NCI-H774 (cell line): ENCODE data around the gene GRM3.
A peak's percentile ranks its signal among the peaks of the same experiment; 100 is the strongest.

Source experiments
- DNase-seq: peaks from one replicate; lab custom pipeline; 2025; lab: John Stamatoyannopoulos, UW

Gene GRM3

DNA sequence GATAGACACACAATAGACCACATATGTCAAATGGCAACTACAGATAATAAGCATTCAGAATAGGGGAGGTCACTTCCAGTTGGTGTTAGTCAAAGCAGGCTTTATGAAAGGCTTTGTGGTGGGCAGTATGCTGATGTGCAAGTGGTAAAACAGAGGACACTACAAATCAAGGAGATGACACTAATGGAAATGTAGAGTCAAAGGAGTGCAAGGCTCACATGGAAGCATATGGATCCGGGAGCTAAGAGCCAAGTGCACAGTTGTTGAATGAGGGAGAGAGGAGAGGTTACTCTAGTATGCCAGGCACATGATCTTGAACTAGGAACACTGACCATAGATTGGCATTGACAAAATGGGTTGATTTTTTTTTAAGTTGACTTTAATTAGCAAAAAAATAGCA lies 62.7 kb downstream of the GRM3 start:
- no peak for DNase-seq

DNA sequence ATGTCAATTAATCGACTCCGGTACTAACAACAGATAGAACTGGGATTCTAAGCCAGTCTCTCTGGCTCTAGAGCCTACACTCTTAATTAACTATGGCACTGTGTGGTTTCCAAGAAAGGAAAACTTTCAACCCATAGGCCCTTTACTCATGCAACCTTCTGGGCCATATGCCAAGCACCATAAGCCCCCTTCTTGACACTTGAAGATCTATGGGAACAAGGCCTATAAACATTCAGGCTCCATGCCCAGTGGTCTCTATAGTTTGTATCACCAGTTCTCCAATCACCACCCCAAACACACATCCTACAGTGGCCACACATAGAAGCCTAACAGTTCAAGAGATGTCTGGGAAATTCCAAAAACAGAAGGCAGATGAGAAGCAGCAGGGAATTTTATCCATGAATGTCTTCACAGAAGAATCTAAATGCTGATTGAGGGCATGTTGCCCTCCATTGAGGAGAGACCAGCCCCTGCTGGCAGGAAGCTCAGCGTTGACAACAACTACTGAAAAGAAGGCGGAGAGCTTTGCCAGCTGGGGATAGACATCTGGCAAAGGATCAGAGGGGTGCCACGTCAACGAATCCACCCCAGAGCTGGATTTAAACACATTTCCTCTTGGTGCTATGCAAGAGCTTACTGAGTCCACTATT lies 64.4 kb downstream of the GRM3 start:
- DNase-seq: no peak

DNA sequence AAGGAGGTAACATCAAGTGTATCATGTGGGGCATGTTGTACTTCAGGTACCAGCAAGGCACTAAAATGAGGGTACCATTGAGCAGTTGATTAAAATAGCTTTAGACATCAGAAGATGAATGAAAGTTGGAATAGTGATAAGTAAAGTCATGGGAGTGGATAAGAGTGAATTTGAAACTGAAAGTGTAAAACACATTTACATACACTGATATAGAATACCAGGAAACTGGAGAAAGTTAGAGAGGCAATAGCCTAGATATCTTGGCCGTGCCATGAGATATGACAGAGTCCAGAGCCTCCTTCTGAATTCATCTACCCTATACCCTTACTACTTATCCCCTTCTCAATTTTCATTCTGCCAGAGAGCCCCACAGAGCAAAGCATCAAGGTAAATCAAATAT lies 76.6 kb downstream of the GRM3 start:
- DNase-seq: no peak

DNA sequence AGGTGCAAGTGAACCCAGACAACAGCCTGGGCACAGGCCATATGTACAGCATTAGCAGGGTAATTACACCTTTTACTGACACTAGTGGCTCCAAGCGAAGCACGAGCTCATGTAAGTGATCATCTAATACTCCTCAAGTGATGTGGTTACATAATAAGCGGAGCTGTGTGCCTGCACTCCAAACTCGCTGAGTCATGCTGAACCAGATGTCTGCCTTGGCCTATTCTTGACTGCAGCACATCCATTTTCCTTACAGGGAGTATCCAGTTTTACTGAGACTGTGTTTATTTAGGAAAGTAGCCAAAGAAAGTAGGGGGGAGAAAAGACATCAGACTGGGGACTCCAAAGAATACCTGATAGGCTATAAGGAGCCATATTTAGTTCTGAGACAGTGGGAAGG lies 90.1 kb downstream of the GRM3 start:
- no peak for DNase-seq

DNA sequence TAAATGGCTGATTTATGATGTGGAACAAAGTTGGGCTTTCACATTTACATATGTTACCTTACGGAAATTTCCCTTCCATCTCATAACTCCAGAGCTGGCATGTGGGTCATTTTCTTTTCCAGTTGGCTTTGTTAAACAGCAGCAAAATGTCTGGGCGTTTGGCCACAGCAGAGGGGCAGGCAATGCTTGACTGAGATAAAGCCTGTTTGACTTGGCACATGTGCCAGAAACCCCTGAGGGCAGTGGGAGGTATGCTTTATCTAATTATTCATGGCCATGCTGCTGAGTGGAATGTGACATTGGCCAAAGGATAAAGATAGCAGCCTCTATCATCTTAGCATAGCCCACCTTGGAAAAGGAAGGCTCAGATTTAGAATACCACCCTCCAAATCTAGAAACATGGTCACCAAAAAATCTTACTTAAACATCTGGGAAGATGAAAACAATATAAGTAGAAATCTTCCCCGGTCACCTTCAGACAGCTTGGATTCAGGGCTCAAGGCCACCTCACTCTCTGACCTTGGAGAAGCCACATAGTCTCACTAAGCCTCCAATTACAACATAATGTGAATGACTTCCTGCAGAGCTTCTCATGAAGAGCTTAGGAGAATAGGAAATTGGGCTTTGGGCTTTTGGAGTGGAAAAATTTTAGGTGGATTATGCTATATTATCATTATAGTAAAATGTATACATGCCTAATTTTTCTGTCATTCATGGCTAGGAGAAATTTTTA lies 101.5 kb downstream of the GRM3 start:
- DNase-seq: no peak

DNA sequence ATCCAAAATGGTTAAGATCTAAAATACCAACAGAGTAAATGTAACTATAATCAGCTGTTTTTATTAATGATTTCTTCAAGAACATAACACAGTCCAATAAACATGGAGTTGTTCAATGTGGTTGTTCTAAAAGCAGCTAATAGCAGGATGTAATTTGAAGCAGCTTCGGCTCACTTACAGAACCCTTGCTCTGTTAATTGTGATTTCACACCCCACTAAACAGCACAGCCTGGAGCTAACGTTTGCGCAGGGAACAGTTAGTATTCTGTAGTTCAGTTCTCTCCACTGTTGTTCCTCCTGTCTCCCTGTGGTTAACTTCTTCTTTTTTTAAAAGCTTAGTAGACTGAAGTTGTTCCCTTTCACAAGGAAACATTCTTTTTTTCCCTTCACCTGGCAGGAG lies 104.0 kb downstream of the GRM3 start:
- DNase-seq: peak; percentile 9

DNA sequence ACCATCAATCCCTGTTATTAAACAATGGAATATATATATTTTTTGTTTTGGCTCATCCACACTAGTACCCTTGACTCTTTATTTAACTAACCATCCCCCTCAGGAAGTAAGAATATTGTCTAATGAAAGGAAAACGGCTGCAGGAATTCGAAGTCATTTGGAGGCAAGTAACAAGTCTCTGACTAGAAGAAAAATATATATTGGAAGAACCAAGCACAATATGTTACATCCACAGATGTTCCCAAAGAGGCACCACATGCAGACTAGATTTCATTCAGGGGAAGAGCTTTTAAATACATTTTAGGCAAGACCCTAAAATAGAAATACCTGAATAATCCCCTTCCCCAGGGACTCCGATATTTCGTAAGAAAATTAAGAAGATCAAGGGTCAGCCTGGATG lies 104.5 kb downstream of the GRM3 start:
- no peak for DNase-seq

DNA sequence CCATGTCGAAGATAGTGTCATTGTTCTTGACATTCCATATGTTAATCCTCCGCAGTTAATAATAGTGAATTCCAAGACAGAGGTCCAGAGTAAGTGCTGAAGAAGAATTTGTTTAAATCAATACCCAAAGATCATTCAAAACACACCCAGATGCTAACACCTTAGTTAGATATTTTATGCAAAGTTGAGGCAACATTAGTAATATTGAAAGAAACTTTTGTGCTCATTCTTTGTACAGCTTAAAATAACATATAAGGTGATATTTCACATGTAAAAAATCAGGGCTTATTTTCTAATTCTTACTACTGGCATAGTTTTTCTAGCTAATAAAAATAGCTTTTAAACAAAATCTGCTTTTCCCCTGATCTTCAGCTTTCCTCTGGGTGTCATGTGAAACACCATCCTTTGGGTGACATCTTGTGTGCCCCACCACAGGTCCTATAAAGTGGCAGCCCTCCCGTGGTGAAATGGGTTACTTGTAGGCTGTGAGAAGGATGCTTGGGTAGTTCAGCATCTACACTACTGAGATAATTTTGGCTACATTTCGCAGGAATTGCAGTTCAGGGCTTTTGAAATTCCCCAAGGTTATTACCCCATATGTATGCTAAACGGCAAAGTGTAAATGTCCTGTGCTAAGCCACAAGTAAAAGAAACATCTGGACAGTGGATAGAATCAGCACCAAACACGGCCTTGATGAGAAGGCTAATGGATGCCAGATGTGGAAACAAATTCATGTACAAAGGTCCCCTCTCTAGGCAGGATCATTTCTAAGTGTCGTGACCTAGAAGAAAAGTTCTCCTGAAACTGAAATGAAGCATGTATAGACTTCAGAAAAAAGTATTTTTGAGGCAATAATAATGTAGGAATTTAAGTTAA lies 105.4 kb downstream of the GRM3 start:
- no peak for DNase-seq

DNA sequence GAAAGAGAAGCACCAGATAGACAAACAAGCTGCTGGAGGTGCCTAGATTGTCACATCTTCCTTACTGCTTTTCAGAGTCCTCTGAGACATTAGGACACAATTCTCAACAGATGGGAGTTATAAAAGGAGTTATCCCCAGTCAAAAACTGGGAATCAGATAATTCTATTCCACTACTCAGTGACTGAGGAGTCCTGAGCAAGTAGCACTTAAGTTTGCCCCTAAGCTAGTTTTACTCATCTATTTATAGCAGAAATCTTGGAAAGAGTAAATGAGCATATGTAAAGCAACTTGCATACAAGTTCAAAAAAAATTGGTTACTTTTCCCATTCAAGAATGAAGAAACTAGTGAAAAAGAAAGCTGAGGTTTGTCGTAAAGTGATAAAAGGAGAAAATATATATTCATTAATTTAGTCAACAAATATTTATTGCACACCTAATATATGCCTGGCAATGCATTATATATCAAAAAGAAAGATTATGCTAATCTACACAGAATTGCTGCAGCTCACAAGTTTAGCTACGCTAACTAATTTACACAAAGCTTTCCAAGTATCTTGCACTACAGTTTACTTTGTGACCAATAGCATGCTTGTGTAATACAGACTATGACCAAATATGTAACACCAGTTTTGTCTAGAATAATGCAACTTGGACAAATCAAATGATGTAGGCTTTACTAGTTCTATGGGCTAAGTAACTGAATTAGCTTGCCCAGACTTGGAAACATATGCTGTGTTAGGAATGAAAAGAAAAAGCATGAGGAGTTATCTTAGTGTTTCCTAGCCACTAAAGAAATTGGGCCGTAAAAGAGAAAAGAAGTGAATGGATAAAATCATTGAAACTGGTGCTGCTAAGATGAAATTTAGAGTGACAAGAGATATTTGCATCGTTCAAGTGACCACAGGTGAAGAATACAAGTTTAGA lies 106.3 kb downstream of the GRM3 start:
- DNase-seq: no peak

DNA sequence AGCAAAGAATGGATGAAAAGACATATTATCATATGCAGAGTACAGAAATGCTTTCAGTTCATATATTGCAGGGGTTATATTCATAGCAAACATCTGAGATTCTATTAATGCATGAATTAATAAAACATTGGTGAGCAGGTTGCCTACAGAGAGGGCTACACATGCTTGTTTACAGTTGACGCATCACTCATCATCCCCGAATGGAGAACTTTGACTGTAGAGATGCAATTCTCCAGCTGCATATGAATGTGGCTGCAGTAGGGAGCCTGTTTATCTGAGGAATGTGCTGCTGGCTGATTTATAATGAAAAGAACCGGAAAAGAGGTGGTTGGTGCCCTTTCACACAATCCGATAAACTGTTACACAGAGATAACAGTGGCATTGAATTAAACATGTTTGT lies 116.5 kb downstream of the GRM3 start:
- DNase-seq: no peak

DNA sequence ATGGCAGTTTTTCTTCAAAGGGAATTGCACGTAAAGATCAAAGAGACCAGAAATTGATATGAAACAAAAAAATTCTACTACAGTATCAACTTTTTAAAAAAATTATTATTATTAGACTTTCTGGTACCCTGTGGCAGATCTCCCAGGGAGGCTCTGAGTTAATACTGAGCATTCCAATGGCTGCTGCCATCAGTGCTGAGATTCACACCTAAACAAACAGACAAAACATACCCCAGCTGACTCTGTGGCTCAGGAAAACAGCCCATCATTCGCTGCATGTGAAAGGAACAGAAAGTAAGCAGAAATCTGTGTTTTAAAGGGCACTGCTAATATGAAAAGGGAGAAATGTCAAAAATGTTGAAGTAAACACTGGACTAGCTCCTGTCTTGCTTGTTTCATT lies 118.4 kb downstream of the GRM3 start:
- DNase-seq: no peak

DNA sequence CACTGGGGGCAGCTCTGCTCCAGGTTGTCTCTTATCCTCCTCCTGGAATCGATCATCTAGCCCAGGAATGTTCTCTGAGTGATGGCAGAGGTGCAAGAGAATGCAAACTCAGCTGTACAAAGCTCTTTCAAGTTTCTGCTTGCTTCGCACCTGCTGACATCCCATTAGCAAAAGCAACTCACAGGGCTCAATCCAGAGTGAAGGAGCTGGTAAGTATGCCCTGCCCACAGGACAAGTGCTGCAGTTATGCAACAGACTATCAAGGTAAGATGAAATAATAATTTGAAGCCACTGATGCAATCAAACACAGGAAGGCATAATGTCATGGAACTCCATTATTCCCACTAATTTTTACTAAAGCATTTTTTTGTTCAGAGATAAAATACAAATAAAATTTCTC lies 122.2 kb downstream of the GRM3 start:
- DNase-seq: no peak

DNA sequence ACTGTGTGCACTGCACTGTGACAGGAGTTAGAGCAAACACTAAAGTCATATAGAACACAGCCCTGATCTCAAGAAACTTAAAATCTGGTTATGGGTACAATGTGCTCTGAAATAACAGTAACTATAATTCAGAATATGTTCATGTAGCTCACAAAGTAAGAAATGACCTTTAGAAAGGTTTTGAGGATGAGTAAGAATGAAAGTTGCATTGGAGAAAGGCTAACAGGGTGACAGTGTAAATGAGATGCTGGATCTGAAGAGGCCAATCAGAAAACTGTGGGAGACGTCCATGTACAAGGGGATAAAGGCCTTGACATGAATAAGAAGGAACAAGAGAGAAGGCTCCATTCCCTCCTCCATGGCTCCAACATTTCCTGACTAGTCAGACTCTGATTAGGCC lies 124.7 kb downstream of the GRM3 start:
- DNase-seq: no peak

DNA sequence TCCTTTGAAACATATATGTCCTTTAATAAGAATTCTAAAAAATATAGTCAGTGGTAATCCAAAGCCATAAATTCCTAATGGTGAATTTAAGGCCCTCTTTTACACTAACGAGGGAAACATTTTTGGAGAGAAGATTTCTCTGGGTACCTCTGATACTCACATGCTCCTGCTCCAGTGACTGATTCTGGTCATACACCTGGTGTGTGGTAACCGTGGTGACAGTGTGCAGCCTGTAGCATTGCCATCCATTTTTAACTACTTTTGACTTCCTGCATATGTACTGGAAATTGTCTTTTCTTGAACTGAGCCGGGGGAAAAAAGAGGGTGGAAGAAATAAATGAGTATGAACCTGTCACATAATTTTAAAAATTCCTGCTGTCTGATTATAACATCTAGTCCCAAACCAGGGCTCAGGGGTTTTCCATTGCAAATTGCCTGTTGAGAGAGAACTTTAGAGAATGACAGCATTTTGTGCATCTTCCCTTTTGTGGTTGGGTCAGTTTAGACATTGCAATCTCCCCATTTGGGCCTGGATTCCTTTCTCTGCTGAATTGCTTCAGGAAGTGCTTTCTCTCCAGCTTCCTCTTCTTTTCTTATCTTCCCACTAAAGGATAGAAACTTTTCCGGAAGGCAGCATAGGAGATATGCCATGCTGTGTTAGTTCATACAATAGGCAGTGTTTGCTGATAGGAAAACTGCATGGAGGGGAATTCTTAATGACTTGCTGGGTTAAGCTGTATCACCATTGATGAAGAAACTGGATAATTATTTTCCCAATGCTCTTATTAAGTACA lies 125.5 kb downstream of the GRM3 start:
- peak; percentile 19 for DNase-seq

DNA sequence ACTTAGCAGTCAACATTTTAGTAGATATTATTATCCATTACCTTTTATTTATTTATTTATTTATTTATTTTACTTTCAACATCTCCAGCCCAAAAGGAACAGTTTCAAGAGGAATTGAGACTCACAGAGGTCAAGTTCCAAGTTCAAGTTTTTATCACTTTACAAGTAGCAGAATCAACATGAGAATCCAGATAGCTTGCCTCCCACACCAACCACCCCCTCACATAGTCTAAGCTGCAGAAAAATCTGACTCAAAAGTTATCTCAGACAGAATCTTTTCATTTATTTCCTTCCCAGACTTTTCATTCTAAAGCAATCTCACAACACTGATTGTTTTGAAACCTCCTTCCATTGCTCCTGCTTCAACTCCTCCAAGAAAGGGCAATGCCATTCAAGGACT lies 129.6 kb downstream of the GRM3 start:
- DNase-seq: no peak

DNA sequence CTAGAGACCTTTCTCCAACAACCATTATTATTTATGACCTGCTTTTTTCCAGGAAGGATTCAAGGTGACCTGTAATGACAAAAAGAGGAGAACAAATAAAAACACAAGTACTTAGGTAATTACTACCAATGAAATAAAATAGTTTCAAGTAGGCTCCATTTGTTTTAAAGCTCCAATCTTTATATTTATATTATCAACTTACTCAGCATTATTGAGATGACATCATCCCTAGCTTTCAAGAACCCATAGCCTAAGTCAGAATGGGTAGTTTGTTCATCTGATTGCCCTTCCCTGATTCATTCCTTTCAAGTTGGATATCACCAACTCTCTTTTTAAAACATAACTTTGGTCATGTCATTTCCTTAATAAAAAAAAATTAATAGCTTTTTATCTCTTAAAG lies 131.5 kb downstream of the GRM3 start:
- no peak for DNase-seq

DNA sequence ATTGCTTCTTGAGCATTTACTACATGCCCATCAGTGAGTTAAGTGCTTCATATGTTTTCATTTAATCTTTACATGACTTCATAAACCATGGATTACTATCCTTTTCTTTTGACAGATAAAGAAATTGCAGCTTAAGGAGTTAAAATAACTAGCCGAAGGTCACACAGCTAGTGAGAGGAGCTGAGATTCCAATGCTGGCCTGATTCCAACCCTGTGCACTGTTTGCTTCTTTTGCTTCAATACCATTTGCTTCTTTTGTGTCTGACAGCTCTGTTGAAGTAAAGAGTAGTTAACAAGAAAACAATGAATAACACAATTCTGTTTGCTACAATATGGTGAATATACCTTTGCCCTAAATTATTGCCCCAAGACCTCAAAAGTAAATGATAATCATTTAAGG lies 132.4 kb downstream of the GRM3 start:
- DNase-seq: no peak

DNA sequence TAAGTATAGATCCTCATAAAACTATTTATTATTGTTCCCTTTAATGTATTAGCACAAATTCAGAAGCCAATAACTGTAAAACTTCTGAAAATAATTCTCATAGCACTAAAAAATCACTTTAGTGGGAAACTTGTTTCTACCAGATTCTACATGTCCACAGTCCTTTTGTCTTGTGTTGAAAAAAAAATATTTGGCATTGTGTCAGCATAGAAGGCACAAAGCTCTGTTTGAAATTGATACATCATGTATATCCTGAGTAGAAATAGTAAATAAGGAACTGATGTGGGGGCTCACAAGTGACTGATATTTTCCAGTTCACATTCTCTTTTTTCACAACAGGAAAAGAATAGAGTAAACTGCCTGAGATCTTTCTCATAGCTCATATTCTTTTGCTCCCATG lies 134.6 kb downstream of the GRM3 start:
- DNase-seq: no peak

DNA sequence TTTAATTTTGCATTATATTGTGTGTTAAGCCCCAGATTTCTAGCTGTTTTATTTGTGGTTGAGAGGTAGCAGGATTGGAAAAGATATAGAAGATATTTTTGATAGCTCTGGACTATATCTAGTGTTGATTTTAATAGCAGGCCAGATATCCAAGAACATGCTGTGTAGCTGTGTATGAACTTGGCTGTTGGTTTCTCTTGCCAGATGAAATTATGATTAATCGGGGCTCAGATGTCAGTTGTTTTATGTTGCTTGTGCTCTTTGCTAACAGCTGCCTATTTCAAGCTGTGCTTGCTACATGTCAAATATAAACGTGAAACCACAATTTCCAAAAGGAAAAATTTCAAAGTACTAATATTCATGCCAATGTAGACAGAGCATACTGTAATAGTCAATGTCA lies 141.1 kb downstream of the GRM3 start:
- no peak for DNase-seq

DNA sequence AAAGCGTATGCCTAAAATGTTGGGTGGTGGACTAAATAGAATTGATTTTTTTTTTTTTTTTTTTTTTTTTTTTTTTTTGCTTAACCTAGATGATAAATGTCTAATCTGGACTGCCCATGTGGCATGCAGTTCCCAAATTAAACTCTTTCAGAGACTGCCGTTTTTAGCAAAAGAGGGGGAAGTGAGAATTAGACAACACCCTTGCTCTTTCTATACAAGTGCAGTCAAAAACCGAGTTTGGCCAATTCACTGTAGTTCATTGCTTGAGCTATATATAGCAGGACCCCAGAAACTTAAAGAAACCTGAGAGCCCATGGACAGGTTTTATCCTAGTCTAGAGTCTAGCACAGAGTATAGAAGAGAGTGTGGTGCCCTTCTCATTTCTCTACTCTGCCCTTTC lies 141.9 kb downstream of the GRM3 start:
- DNase-seq: no peak

DNA sequence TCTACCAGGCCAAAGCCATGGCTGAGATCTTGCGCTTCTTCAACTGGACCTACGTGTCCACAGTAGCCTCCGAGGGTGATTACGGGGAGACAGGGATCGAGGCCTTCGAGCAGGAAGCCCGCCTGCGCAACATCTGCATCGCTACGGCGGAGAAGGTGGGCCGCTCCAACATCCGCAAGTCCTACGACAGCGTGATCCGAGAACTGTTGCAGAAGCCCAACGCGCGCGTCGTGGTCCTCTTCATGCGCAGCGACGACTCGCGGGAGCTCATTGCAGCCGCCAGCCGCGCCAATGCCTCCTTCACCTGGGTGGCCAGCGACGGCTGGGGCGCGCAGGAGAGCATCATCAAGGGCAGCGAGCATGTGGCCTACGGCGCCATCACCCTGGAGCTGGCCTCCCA lies 142.7 kb downstream of the GRM3 start:
- no peak for DNase-seq
